Trophoblast cell (in vitro differentiated cells and primary cell): ENCODE results near the gene MYO1F.
"Not testable (repeated sequence)": the region's sequence is repeated elsewhere in the genome, so short reads cannot be mapped to it uniquely, and the experiment has no call there.

Source experiments
- DNase-seq, 2 donors: peaks; one replicate each; pipeline ENCODE4 v3.0.0-alpha.2; 2016
- H2AFZ ChIP-seq: 2 replicates; pipeline ENCODE4 v1.6.1; 2013; ENCODE audit warnings: low read length, moderate library complexity, mild to moderate bottlenecking; ENCODE audit not compliant: insufficient read depth, poor library complexity
- H2AK5ac ChIP-seq: 2 replicates; pipeline ENCODE4 v1.6.1; 2013; ENCODE audit warnings: mild to moderate bottlenecking, low read length
- H2BK120ac ChIP-seq: 2 replicates; pipeline ENCODE4 v1.6.1; 2013; ENCODE audit warnings: low read length, mild to moderate bottlenecking, moderate library complexity; ENCODE audit not compliant: insufficient read depth, poor library complexity
- H2BK12ac ChIP-seq: 2 replicates; pipeline ENCODE4 v1.6.1; 2013; ENCODE audit warnings: mild to moderate bottlenecking, low read length, moderate library complexity
- H2BK5ac ChIP-seq: 2 replicates; pipeline ENCODE4 v1.6.1; 2013; ENCODE audit warnings: low read length, low read depth, moderate library complexity, mild to moderate bottlenecking; ENCODE audit not compliant: poor library complexity
- H3K14ac ChIP-seq: 2 replicates; pipeline ENCODE4 v1.6.1; 2013; ENCODE audit warnings: mild to moderate bottlenecking, low read length
- H3K18ac ChIP-seq: 2 replicates; pipeline ENCODE4 v1.6.1; 2013; ENCODE audit warnings: mild to moderate bottlenecking, low read length
- H3K23ac ChIP-seq: 2 replicates; pipeline ENCODE4 v1.6.1; 2013; ENCODE audit warnings: low read length
- H3K27ac ChIP-seq: 2 replicates; pipeline ENCODE4 v1.5.1; 2013; ENCODE audit warnings: low read depth, mild to moderate bottlenecking, inconsistent platforms, low read length, moderate library complexity
- H3K27me3 ChIP-seq: 2 replicates; pipeline ENCODE4 v1.6.1; 2013; ENCODE audit warnings: inconsistent platforms, mild to moderate bottlenecking, low read length, moderate library complexity; ENCODE audit not compliant: insufficient read depth
- H3K36me3 ChIP-seq, 2 experiments: 1 replicate in 1 of 2; 2 replicates in 1 of 2; pipeline ENCODE4 v1.6.1; 2013; ENCODE audit warnings: low read length in 2 of 2, mild to moderate bottlenecking in 2 of 2, moderate library complexity in 1 of 2; ENCODE audit not compliant: insufficient read depth in 2 of 2, control insufficient read depth in 1 of 2
- H3K4ac ChIP-seq: 2 replicates; pipeline ENCODE4 v1.6.1; 2013; ENCODE audit warnings: low read depth, mild to moderate bottlenecking, low read length, moderate library complexity
- H3K4me1 ChIP-seq, 2 experiments: 1 replicate in 1 of 2; 2 replicates in 1 of 2; pipeline ENCODE4 v1.6.1; 2013; ENCODE audit warnings: low read length in 2 of 2, mild to moderate bottlenecking in 2 of 2, moderate library complexity in 1 of 2; ENCODE audit not compliant: insufficient read depth in 2 of 2, control insufficient read depth in 1 of 2
- H3K4me2 ChIP-seq: 2 replicates; pipeline ENCODE4 v1.6.1; 2013; ENCODE audit warnings: inconsistent platforms, mild to moderate bottlenecking, low read length, moderate library complexity
- H3K4me3 ChIP-seq: 2 replicates; pipeline ENCODE4 v1.5.1; 2013; ENCODE audit warnings: mild to moderate bottlenecking, low read depth, low read length, inconsistent platforms
- H3K79me1 ChIP-seq: one replicate; pipeline ENCODE4 v1.6.1; 2013; ENCODE audit warnings: low read length
- H3K79me2 ChIP-seq: 2 replicates; pipeline ENCODE4 v1.6.1; 2013; ENCODE audit warnings: low read length, mild to moderate bottlenecking; ENCODE audit not compliant: control insufficient read depth, insufficient read depth, poor library complexity
- H3K9ac ChIP-seq: 2 replicates; pipeline ENCODE4 v1.6.1; 2013; ENCODE audit warnings: mild to moderate bottlenecking, low read length
- H3K9me3 ChIP-seq: 2 replicates; pipeline ENCODE4 v1.6.1; 2013; ENCODE audit warnings: low read depth, mild to moderate bottlenecking, control low read depth, inconsistent platforms, low read length; ENCODE audit not compliant: insufficient read depth
- H4K12ac ChIP-seq: 2 replicates; pipeline ENCODE4 v1.6.1; 2013; ENCODE audit warnings: low read depth, mild to moderate bottlenecking, low read length, moderate library complexity
- H4K8ac ChIP-seq: 2 replicates; pipeline ENCODE4 v1.6.1; 2013; ENCODE audit warnings: low read depth, mild to moderate bottlenecking, low read length, moderate library complexity
- H4K91ac ChIP-seq: one replicate; pipeline ENCODE4 v1.6.1; 2013; ENCODE audit warnings: low read depth, mild to moderate bottlenecking, low read length, moderate library complexity
- WGBS: extraction: QIAGEN DNeasy Blood & Tissue Kit; methylation state at CpG from one replicate; pipeline ENCODE4 v1.1.7; 2013; ENCODE audit warnings: missing lambda C conversion rate; ENCODE audit not compliant: insufficient read length, insufficient coverage; ENCODE audit errors: extremely low coverage; 5-methylcytosine and 5-hydroxymethylcytosine counted together

Gene MYO1F

DNA sequence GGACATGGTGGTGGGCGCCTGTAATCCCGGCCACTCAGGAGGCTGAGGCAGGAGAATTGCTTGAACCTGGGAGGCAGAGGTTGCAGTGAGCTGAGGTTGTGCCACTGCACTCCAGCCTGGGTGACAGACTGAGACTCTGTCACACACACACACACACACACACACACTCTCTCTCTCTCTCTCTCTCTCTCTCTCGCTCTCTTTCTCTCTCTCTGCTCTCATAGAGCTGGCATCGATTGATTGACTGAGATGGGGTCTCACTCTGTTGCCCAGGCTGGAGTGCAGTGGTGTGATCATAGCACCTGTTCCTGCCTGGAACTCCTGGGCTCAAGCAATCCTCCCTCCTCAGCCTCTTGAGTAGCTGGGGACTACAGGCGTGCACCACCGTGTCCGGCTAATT, 23.5 kb downstream of the MYO1F start:
- H3K4ac ChIP-seq = not testable (repeated sequence)
- WGBS = no CpG with 5 or more reads among the region's 7 CpGs

GRCh38 chr19:8552810-8553209, 24.4 kb downstream of the MYO1F start:
- Histone ChIP-seq H3K4me1 (peaks cover 4 to 5% of the 10 kb centered on the region in 2 experiments), H3K4me2 (no peak overlapping the region), H3K79me2 (no peaks in the 10 kb centered on the region), H2AFZ (no peak overlapping the region), H3K36me3 (peaks cover 2 to 3% of the 10 kb centered on the region in 2 experiments), H2AK5ac (no peak overlapping the region), H4K12ac (no peak overlapping the region), H3K18ac (no peak overlapping the region), H4K91ac (no peak overlapping the region), H4K8ac (no peak overlapping the region), H2BK5ac (no peak overlapping the region), H2BK120ac (no peak overlapping the region), H3K9me3 (peaks cover 8% of the 10 kb centered on the region), H3K23ac (no peak overlapping the region), H3K27ac (no peak overlapping the region), H3K79me1 (no peaks in the 10 kb centered on the region), H3K14ac (no peak overlapping the region), H3K4ac (no peak overlapping the region), H3K27me3 (no peaks in the 10 kb centered on the region), H3K9ac (no peak overlapping the region), H2BK12ac (no peak overlapping the region), H3K4me3 (no peak overlapping the region)
- no CpG with 5 or more reads among the region's 10 CpGs for WGBS
- DNase-seq = peak; percentile 42 to 74

More for the DNA sequence above, 23.5 kb downstream of the MYO1F start:
- H3K4me2 ChIP-seq, H3K36me3 ChIP-seq, H3K27ac ChIP-seq, H3K79me2 ChIP-seq, H4K91ac ChIP-seq, H3K27me3 ChIP-seq, H2BK5ac ChIP-seq, H4K8ac ChIP-seq, H3K23ac ChIP-seq, H2BK12ac ChIP-seq, H3K4me3 ChIP-seq, H3K9ac ChIP-seq, H3K4me1 ChIP-seq, H3K18ac ChIP-seq, DNase-seq, H2BK120ac ChIP-seq, H3K79me1 ChIP-seq, H3K9me3 ChIP-seq, H3K14ac ChIP-seq, H2AFZ ChIP-seq, H2AK5ac ChIP-seq, H4K12ac ChIP-seq: not testable (repeated sequence)

- Histone ChIP-seq H3K14ac (no peak overlapping the region), H4K91ac (no peak overlapping the region), H4K8ac (no peak overlapping the region), H2AFZ (no peak overlapping the region), H3K79me2 (no peaks in the 10 kb centered on the region), H2BK120ac (no peak overlapping the region), H3K18ac (no peak overlapping the region), H3K27me3 (no peaks in the 10 kb centered on the region), H2AK5ac (no peak overlapping the region), H2BK12ac (no peak overlapping the region), H3K9ac (no peak overlapping the region), H3K4me1 (no peaks in the 10 kb centered on the region), H3K23ac (no peak overlapping the region), H3K4me3 (no peak overlapping the region), H3K9me3 (peaks cover 8% of the 10 kb centered on the region), H3K27ac (no peak overlapping the region), H3K36me3 (peaks cover 3 to 5% of the 10 kb centered on the region in 2 experiments), H2BK5ac (no peak overlapping the region), H3K4ac (no peak overlapping the region), H4K12ac (no peak overlapping the region), H3K4me2 (no peak overlapping the region), H3K79me1 (no peaks in the 10 kb centered on the region)
- no peak for DNase-seq
- no CpG with 5 or more reads among the region's 15 CpGs for WGBS
Measured at GRCh38 chr19:8550070-8550469, 27.2 kb downstream of the MYO1F start.

DNA sequence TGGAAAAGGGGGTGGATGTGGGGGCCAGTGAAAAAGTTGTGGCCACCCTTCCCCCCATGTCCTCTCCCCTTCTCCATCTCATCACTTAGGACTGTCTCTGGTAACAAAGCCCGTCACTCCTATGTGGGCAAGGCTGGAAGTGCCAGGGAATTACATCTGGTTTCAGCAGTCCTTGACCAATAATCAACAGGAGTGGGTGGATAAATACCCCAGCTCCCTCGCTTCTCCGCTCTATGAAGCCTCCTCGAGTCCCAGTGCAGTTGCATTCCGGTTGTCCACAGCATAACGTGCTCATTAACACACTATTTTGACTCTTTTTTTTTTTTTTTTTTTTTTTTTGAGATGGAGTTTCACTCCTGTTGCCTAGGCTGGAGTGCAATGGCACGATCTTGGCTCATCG, 31.5 kb downstream of the MYO1F start:
- H4K8ac ChIP-seq = no peak overlapping the region
- no peak for DNase-seq
- no peak overlapping the region for H3K4ac ChIP-seq
- no peak overlapping the region for H2AFZ ChIP-seq
- peaks cover 3 to 5% of the 10 kb centered on the region in 2 experiments for H3K36me3 ChIP-seq
- H3K4me2 ChIP-seq = no peak overlapping the region
- H3K9me3 ChIP-seq = peaks cover 5% of the 10 kb centered on the region
- no peak overlapping the region for H3K27ac ChIP-seq
- H3K27me3 ChIP-seq = no peaks in the 10 kb centered on the region
- no peak overlapping the region for H3K4me3 ChIP-seq
- H3K79me1 ChIP-seq = no peaks in the 10 kb centered on the region
- no peak overlapping the region for H2AK5ac ChIP-seq
- no peak overlapping the region for H2BK5ac ChIP-seq
- H2BK12ac ChIP-seq = no peak overlapping the region
- no peaks in the 10 kb centered on the region for H3K4me1 ChIP-seq
- no CpG with 5 or more reads among the region's 8 CpGs for WGBS
- no peaks in the 10 kb centered on the region for H3K79me2 ChIP-seq
- no peak overlapping the region for H3K23ac ChIP-seq
- no peak overlapping the region for H3K9ac ChIP-seq
- H2BK120ac ChIP-seq = no peak overlapping the region
- H4K91ac ChIP-seq = no peak overlapping the region
- no peak overlapping the region for H4K12ac ChIP-seq
- H3K14ac ChIP-seq = no peak overlapping the region
- H3K18ac ChIP-seq = no peak overlapping the region
